Measurements from ENCODE around the gene BNC1.
"Not testable (repeated sequence)": the region's sequence is repeated elsewhere in the genome, so short reads cannot be mapped to it uniquely, and the experiment has no call there.

Gene BNC1

DNA sequence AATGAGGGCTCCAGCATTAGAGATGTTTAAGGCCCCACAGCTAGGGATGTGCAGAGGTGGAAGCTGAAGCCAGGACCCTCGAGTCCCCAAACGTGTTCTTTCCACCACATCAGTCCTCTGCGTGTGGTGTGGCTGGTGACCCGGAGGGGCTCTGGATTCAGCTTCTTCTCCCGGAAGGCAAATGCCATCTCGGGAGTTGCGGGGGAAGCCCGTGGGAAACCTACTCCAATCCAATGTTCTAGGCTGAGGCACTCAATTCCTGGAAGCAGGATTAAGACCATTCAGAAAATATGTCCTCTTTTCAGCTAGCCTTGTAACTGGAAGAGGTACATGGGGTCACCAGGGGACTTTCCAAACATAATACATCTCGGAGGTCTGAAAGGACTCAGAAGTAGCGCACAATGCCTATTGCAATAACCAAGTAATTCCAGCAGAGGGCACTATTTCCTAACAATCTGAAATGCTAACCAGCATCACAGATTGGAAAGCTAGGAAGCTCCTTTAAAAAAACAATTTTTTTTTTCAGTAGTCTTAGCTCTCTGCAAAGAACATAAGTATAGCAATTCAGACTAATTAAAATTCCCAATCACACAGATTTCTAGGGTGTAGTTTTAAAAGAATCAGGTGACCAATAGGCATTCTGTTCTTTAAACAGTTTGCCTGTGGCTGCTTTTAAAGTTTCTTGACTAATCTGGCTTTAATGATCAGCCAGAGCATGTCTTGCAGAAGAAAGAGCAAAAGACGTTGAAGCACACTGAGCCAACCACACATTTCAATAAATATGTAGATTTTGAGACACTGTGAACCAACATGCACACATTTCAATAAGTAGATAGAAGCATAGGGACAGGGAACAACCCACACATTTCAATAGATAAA is 36.1 kb downstream of the BNC1 start:
- DNase-seq (ENCODE audit: low read depth), result peak; percentile 15

DNA sequence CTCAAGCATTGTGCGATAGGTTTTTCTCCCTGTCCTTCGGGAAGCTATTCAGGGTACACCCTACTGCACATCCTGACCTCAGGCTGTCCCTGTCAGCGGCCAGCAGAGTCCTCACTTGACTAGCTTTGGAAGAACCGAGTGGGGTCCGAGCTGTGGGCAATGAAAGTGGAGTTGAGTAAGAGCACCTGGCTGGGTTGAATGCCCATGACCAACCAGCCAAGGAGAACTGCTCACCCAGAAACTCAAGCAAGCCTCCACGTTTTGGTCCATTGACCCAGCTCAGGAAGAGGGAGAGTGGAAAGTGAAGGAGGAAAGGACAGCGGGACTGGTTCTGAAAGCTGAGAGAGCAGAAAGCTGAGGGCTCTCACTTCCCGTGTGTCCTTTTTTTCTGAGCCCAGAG is 40.8 kb downstream of the BNC1 start:
- no peak for DNase-seq (ENCODE audit: low read depth)

GRCh38 chr15:83230242-83230641 is 54.2 kb downstream of the BNC1 start:
- DNase-seq (ENCODE audit: low read depth), result no peak

DNA sequence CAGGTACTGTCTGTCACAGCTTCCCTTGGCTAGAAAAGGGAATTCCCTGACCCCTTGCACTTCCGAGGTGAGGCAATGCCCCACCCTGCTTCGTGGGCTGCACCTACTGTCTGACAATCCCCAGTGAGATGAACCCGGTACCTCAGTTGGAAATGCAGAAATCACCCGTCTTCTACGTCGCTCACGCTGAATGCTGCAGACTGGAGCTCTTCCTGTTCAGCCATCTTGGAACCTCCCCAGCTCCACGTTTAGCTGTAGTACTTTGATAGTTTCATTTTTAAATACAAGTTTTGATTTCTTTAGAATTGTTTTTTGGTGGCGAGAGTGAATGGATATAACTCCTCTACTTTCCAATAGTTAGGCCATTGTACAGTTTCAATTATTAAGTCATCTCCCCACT is 59.0 kb downstream of the BNC1 start:
- no peak for DNase-seq (ENCODE audit: low read depth)

GRCh38 chr15:83221781-83222180 is 62.7 kb downstream of the BNC1 start:
- not testable (repeated sequence) for DNase-seq (ENCODE audit: low read depth)

DNA sequence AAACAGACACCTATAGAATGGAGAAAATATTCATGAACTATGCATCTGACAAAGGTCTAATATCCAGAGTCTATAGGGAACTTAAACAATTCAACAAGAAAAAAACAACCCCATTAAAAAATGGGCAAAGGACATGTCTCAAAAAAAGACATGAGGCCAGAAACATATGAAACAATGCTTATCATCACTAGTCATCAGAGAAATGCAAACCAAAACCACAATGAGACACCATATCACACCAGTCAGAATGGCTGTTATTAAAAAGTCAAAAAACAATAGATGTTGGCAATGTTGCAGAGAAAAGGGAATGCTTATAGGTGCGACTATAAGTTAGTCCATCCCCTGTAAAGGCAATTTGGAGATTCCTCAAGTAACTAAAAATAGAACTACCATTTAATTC is 65.4 kb downstream of the BNC1 start:
- no peak for DNase-seq (ENCODE audit: low read depth)

GRCh38 chr15:83215306-83215705 is 69.2 kb downstream of the BNC1 start:
- no peak for DNase-seq (ENCODE audit: low read depth)

DNA sequence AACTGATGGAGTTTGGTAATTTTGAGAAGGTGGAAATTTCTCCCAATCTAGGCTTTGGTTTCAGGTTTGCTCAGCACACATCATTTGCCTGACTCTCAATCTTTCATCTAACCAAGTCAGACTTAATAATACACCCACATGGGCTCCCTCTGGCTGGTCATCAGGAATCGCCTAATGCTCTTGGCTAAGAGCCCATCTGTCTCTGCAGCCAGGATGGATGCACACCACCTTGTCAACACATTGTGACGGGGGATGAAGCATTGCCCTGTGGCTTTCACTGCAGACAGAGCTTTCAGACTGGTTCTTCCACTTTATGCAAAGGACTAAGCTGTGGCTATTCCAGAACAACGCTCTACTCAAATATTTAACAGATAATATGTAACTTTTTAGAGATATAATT is 73.8 kb downstream of the BNC1 start:
- DNase-seq (ENCODE audit: low read depth), result no peak

GRCh38 chr15:83209333-83209732 is 75.1 kb downstream of the BNC1 start:
- DNase-seq (ENCODE audit: low read depth), result no peak

GRCh38 chr15:83208367-83208661 is 76.2 kb downstream of the BNC1 start:
- DNase-seq (ENCODE audit: low read depth), result no peak

DNA sequence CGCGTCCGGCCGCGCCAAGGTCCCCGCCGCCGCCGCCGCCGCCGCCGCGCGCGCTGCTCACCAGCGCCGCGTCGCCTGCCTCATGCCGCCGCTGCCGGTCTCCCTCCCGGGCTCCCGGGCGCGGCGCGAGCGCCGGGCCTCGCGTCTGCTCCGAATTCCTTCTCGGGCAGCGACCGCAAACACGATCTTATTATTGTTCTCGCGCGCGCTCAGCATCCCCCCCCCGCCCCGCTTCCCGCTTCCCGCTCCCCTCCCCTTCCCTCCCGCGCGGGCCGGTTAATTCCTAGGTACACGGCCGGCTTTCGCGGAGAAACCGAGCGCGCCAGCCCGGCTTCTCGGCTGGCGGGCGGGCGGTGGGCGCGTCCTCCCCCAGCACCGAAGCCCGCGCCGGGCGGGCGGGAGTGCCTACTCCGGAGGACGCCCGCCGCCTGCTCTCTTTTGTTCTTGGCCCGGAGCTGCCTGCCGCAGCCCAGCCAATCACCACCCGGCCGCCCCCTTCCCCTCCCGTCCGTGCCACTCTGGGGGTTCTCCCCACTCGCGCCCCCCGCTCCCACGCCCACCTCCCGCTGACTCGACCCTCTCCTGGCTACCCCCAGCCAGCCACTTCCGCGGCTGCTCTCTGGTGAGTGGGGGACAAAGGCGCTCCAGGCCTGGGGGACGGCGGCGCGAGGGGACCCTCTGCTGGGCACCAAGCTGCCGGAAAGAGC is 76.7 kb downstream of the BNC1 start, which contains the start of gene HDGFL3:
HDGFL3 (minus strand) TSS at position 164 of the 707 bp plus-strand sequence. CDS start 409 bp downstream, outside the sequence.
- no peak for DNase-seq (ENCODE audit: low read depth)

DNA sequence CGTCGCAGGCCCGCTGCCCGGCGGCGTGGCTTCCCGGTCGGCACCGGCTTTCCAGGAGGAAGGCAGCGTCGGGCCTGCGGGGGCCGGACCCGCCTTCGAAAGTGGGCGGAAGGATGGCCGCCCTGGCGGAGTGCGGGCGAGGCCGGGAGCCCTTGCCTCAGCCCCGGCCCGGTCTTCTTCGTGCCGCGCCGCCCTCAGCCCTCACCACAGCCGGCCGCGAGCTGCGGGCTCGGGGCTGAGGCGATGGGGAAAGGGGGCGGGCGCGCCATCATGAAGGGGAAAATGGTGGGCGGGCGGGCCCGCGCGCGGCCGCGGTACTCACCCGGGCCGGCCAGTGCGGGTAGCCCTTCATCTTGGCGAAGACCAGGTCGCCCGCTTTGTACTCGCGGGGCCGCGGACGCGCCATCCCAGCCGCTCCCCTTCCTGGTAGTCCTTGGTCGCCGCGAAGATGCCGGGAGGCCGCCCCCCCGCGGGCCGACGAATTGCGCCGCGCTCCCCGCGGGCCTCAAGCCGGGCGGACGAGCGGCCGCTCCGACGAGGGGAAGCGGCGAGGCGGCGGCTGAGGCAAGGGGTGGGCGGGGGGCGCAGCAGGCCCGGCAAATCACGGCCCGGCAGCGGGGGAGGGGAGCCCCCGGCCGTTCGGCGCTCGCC is 77.3 kb downstream of the BNC1 start:
- DNase-seq (ENCODE audit: low read depth), result no peak

GRCh38 chr15:83206526-83207008 is 77.9 kb downstream of the BNC1 start:
- DNase-seq (ENCODE audit: low read depth), result no peak

All from activated T-cell treated with anti-CD3 and anti-CD28 coated beads for 24 hours (primary cell).